Measurements from ENCODE around the gene TTC21A. TPM values are rescaled to one million over a fixed set of nuclear protein-coding genes. Genes with fewer than 3 reads are reported as not detected.

The TTC21A gene
- total and polyA plus RNA-seq, 4 donors, result 1.8 to 15.0 (median 7.6) TPM

- WGBS, 2 donors, result 24 to 28% methylated on average over 9 of the region's 9 CpGs
Measured at GRCh38 chr3:39153977-39154279, 46.4 kb downstream of the TTC21A start.

DNA sequence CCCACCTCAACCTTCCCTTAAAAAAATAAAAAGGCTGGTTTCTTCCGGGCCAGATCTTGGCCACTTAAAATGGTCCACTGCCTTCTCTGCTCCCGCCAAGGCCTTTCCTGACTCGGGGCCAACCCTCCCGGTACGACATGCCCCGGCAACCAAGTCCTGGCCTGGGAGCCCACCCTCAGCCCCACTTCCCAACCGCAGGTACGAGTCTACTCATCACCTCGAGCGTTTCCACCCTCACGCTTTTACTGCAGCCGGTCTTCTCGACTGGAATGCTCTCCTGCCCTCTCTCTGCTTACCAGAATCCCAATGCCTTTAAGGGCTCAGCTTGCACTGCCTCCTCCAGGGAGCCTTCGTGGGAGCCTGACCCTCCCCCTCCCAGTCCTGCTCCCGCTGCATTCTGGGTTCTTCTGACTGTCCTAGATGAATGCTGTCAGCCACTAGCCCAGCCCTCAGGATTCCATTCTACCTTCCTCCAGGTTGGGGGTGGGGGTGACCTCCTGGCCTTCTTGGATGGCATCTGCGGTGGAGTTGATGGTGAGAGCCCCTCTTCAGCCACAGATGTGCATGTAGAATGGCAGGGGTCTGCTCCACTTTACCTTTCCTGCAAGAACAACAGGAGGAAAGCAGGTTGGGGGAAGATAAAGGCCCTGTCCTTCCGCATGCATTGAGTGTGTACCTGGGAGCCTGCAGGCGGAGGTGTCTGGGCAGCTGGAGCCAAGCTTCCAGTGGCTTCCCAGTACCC is 47.0 kb downstream of the TTC21A start:
- Histone ChIP-seq H3K27ac (ENCODE audit: low read depth in 1 of 2, low read length in 2 of 2) (peak overlapping the region; percentile 18 to 78), H3K9me3 (ENCODE audit: control insufficient read depth, low read length) (no peaks in the 10 kb centered on the region), H3K4me1 (ENCODE audit: control insufficient read depth in 1 of 2, insufficient read depth in 2 of 2, low read length in 2 of 2) (peaks cover 3 to 4% of the 10 kb centered on the region in 2 donors), H3K4me3 (ENCODE audit: low read length in 2 of 2) (no peak overlapping the region), H3K36me3 (ENCODE audit: control insufficient read depth in 1 of 2, insufficient read depth in 2 of 2, low read length in 1 of 2) (no peaks in the 10 kb centered on the region), H3K27me3 (ENCODE audit: control insufficient read depth in 1 of 2, insufficient read depth in 2 of 2, low read length in 1 of 2) (no peaks in the 10 kb centered on the region)
- intact Hi-C loops (cut with DNase I), result no loop called here
- ATAC-seq (ENCODE audit: low FRiP score) (no peak), DNase-seq (peak; percentile 67 to 87)
- 43 to 44% methylated on average over 18 of the region's 18 CpGs for WGBS, 2 donors

More at GRCh38 chr3:39153977-39154279, 46.4 kb downstream of the TTC21A start:
- no peaks in the 10 kb centered on the region for H3K36me3 ChIP-seq (ENCODE audit: control insufficient read depth in 1 of 2, insufficient read depth in 2 of 2, low read length in 1 of 2)
- H3K27ac ChIP-seq (ENCODE audit: low read depth in 1 of 2, low read length in 2 of 2), result peak overlapping the region; percentile 78 to 92
- H3K9me3 ChIP-seq (ENCODE audit: control insufficient read depth, low read length), result no peaks in the 10 kb centered on the region
- no peak for DNase-seq
- intact Hi-C loops (cut with DNase I), result no loop called here
- no peak for ATAC-seq (ENCODE audit: low FRiP score)
- peak overlapping the region in 1 of 2 donors; percentile 43 for H3K4me3 ChIP-seq (ENCODE audit: low read length in 2 of 2)
- H3K27me3 ChIP-seq (ENCODE audit: control insufficient read depth in 1 of 2, insufficient read depth in 2 of 2, low read length in 1 of 2), result no peaks in the 10 kb centered on the region
- H3K4me1 ChIP-seq (ENCODE audit: control insufficient read depth in 1 of 2, insufficient read depth in 2 of 2, low read length in 2 of 2), result peaks cover 3 to 5% of the 10 kb centered on the region in 2 donors

DNA sequence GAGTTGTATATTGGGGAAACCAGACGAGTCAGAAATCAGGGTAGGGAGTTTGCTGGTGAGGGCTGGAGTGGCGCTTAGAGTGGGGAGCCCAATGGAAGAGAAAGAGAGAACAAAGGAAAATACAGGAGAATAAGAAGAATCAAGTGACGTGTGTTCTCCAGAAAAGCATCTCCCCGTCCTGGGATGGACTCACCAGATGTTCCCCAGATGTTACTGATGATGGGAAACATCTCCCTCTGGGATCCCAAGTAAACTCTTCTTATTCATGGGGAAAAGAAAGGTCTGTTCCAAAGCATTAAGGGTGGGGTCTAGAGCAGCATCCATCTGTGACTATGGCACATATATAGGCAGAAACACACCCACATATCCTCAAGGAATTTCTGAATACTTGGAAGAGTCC is 48.9 kb downstream of the TTC21A start:
- WGBS, 2 donors, result 89 to 91% methylated on average over 4 of the region's 4 CpGs
- H3K27ac ChIP-seq (ENCODE audit: low read depth in 1 of 2, low read length in 2 of 2), result peak overlapping the region in 1 of 2 donors; percentile 9

GRCh38 chr3:39157359-39157758 is 49.9 kb downstream of the TTC21A start:
- intact Hi-C loops (cut with DNase I), result no loop called here
- no peak for DNase-seq
- Histone ChIP-seq H3K36me3 (ENCODE audit: control insufficient read depth in 1 of 2, insufficient read depth in 2 of 2, low read length in 1 of 2) (no peaks in the 10 kb centered on the region), H3K9me3 (ENCODE audit: control insufficient read depth, low read length) (no peaks in the 10 kb centered on the region), H3K27me3 (ENCODE audit: control insufficient read depth in 1 of 2, insufficient read depth in 2 of 2, low read length in 1 of 2) (no peaks in the 10 kb centered on the region), H3K4me3 (ENCODE audit: low read length in 2 of 2) (no peak overlapping the region), H3K4me1 (ENCODE audit: control insufficient read depth in 1 of 2, insufficient read depth in 2 of 2, low read length in 2 of 2) (no peaks in the 10 kb centered on the region), H3K27ac (ENCODE audit: low read depth in 1 of 2, low read length in 2 of 2) (no peak overlapping the region)
- 93 to 94% methylated on average over 7 of the region's 7 CpGs for WGBS, 2 donors
- no peak for ATAC-seq (ENCODE audit: low FRiP score)

More for the DNA sequence above, 48.9 kb downstream of the TTC21A start:
- intact Hi-C loops (cut with DNase I), result no loop called here
- Histone ChIP-seq H3K27me3 (ENCODE audit: control insufficient read depth in 1 of 2, insufficient read depth in 2 of 2, low read length in 1 of 2) (no peaks in the 10 kb centered on the region), H3K4me3 (ENCODE audit: low read length in 2 of 2) (no peak overlapping the region), H3K9me3 (ENCODE audit: control insufficient read depth, low read length) (no peaks in the 10 kb centered on the region), H3K4me1 (ENCODE audit: control insufficient read depth in 1 of 2, insufficient read depth in 2 of 2, low read length in 2 of 2) (no peaks in the 10 kb centered on the region), H3K36me3 (ENCODE audit: control insufficient read depth in 1 of 2, insufficient read depth in 2 of 2, low read length in 1 of 2) (no peaks in the 10 kb centered on the region)
- DNase-seq, result no peak
- no peak for ATAC-seq (ENCODE audit: low FRiP score)

DNA sequence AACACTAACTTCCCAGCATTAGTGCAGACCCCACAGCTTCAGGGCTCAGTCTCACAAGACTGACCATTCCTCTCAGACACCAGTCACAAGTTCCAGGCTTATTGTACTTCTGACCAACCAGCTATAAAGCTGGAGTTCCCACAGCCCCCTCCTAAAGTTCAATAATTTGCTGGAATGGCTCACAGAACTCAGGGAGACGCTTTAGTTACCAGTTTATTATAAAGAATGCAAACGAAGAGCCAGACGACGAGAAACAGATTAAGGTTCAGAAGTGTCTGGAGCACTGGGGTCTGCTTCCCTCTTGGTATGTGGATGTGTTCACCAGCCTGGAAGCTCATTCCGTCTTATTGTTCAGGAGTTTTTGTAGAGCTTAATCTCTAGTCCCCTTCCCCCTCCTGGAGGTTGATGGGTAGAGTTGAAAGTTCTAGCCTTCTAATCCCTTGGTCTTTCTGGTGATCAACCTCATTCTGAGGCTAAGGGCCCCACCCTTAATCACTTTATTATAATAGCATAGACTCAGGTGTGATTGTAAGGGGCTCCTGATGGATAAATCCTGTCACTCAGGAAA is 50.8 kb downstream of the TTC21A start:
- Histone ChIP-seq H3K36me3 (ENCODE audit: control insufficient read depth in 1 of 2, insufficient read depth in 2 of 2, low read length in 1 of 2) (no peaks in the 10 kb centered on the region), H3K27ac (ENCODE audit: low read depth in 1 of 2, low read length in 2 of 2) (no peak overlapping the region), H3K4me3 (ENCODE audit: low read length in 2 of 2) (no peak overlapping the region), H3K9me3 (ENCODE audit: control insufficient read depth, low read length) (no peaks in the 10 kb centered on the region), H3K27me3 (ENCODE audit: control insufficient read depth in 1 of 2, insufficient read depth in 2 of 2, low read length in 1 of 2) (no peaks in the 10 kb centered on the region), H3K4me1 (ENCODE audit: control insufficient read depth in 1 of 2, insufficient read depth in 2 of 2, low read length in 2 of 2) (no peaks in the 10 kb centered on the region)
- DNase-seq (no peak), ATAC-seq (ENCODE audit: low FRiP score) (no peak)
- 54 to 56% methylated on average over 5 of the region's 5 CpGs for WGBS, 2 donors
- intact Hi-C loops (cut with DNase I), result no loop called here

- WGBS, 2 donors, result 89% methylated on average over 3 of the region's 3 CpGs
- no peaks in the 10 kb centered on the region for H3K36me3 ChIP-seq (ENCODE audit: control insufficient read depth in 1 of 2, insufficient read depth in 2 of 2, low read length in 1 of 2)
- no peak for DNase-seq
- H3K4me3 ChIP-seq (ENCODE audit: low read length in 2 of 2), result no peak overlapping the region
- no peaks in the 10 kb centered on the region for H3K9me3 ChIP-seq (ENCODE audit: control insufficient read depth, low read length)
- H3K4me1 ChIP-seq (ENCODE audit: control insufficient read depth in 1 of 2, insufficient read depth in 2 of 2, low read length in 2 of 2), result no peaks in the 10 kb centered on the region
- H3K27me3 ChIP-seq (ENCODE audit: control insufficient read depth in 1 of 2, insufficient read depth in 2 of 2, low read length in 1 of 2), result no peaks in the 10 kb centered on the region
- intact Hi-C loops (cut with DNase I), result no loop called here
- ATAC-seq (ENCODE audit: low FRiP score), result no peak
- H3K27ac ChIP-seq (ENCODE audit: low read depth in 1 of 2, low read length in 2 of 2), result no peak overlapping the region
Measured at GRCh38 chr3:39164414-39164813, 56.9 kb downstream of the TTC21A start.

GRCh38 chr3:39165518-39165917 is 58.0 kb downstream of the TTC21A start:
- H3K27me3 ChIP-seq (ENCODE audit: control insufficient read depth in 1 of 2, insufficient read depth in 2 of 2, low read length in 1 of 2), result no peaks in the 10 kb centered on the region
- intact Hi-C loops (cut with DNase I), result no loop called here

DNA sequence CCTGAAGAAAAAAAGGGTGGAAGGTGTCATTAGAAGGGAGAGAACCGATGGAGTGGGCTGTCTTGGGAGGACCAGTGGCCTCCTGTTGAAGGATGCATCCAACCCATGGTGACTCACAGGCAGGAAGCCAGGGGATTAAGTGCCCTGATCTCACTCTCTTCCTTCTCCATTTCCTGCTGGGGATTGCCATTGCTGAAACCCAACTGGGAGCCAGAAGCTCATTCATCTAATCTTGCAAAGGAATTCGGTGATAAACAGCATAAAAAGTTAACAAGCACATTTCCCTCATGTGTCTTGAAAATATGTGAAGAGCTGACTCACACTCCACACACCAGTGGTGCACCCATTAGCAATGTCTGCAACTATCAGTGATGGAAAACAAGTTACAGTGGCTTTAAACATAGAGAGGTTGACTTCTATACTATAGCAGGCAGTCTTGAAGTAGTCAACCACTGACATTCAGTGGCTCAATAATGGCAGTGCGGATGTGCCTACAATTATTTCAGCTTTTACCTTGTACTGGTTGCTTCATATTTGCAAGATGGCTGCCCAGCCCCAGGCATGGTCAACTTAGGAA is 58.7 kb downstream of the TTC21A start:
- Histone ChIP-seq H3K36me3 (ENCODE audit: control insufficient read depth in 1 of 2, insufficient read depth in 2 of 2, low read length in 1 of 2) (no peaks in the 10 kb centered on the region), H3K4me3 (ENCODE audit: low read length in 2 of 2) (no peak overlapping the region), H3K27ac (ENCODE audit: low read depth in 1 of 2, low read length in 2 of 2) (no peak overlapping the region), H3K27me3 (ENCODE audit: control insufficient read depth in 1 of 2, insufficient read depth in 2 of 2, low read length in 1 of 2) (no peaks in the 10 kb centered on the region), H3K9me3 (ENCODE audit: control insufficient read depth, low read length) (no peaks in the 10 kb centered on the region), H3K4me1 (ENCODE audit: control insufficient read depth in 1 of 2, insufficient read depth in 2 of 2, low read length in 2 of 2) (no peaks in the 10 kb centered on the region)
- intact Hi-C loops (cut with DNase I), result no loop called here
- WGBS, 2 donors, result 75 to 76% methylated on average over 3 of the region's 3 CpGs
- DNase-seq, result peak in 1 of 2 donors; percentile 73
- ATAC-seq (ENCODE audit: low FRiP score), result peak; percentile 29

More at GRCh38 chr3:39165518-39165917, 58.0 kb downstream of the TTC21A start:
- Histone ChIP-seq H3K36me3 (ENCODE audit: control insufficient read depth in 1 of 2, insufficient read depth in 2 of 2, low read length in 1 of 2) (no peaks in the 10 kb centered on the region), H3K4me1 (ENCODE audit: control insufficient read depth in 1 of 2, insufficient read depth in 2 of 2, low read length in 2 of 2) (no peaks in the 10 kb centered on the region), H3K9me3 (ENCODE audit: control insufficient read depth, low read length) (no peaks in the 10 kb centered on the region), H3K4me3 (ENCODE audit: low read length in 2 of 2) (no peak overlapping the region), H3K27ac (ENCODE audit: low read depth in 1 of 2, low read length in 2 of 2) (no peak overlapping the region)
- DNase-seq (no peak), ATAC-seq (ENCODE audit: low FRiP score) (no peak)
- WGBS, 2 donors, result 77 to 91% methylated on average over 1 of the region's 1 CpG
